ENCODE data around the gene RAB3D.
A peak's percentile ranks its signal among the peaks of the same experiment; 100 is the strongest.
"Not testable (repeated sequence)": the region's sequence is repeated elsewhere in the genome, so short reads cannot be mapped to it uniquely, and the experiment has no call there.

The RAB3D gene

DNA sequence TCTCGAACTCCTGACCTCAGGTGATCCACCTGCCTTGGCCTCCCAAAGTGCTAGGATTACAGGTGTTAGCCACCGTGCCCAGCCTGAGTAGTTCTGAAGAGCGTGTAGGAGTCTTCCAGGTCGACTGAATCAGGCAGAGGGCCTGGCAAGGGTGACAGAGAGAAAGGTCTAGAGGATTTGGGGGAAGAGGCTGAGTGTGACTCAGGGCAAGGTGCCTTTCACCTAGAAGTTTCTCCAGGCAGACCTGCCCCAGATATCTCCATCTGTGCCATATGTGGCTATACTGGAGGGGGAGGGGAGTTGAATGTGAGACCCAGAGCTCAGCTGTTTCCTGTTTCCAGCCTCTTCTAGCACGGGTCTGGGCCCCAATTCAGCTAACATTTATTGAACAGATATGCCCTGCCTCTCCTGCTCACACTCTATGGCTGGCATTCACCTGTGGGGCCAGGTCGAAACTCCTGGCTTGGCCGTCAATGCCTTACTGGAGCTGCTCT is 8.1 kb upstream of the RAB3D start:
- peaks cover 7 to 47% (median 41%) of the 10 kb centered on the region in 4 experiments for H3K4me1 ChIP-seq (ENCODE audit: control extremely low read depth in 1 of 4, control insufficient read depth in 4 of 4, insufficient read depth in 4 of 4, low read length in 3 of 4)
- peaks cover 0 to 5% (median 0%) of the 10 kb centered on the region in 4 experiments for H3K36me3 ChIP-seq (ENCODE audit: control insufficient read depth in 4 of 4, insufficient read depth in 4 of 4, low read length in 3 of 4)
- 74% methylated on average over 6 of the region's 7 CpGs for WGBS (ENCODE audit: insufficient coverage)
- POLR2A ChIA-PET, result interaction anchor here (0.6 to 0.9 kb wide), 2 partner anchors 28 to 1702 kb away, joined by 3 to 5 read pairs; no protein-coding TSS in a partner anchor
- H3K4me3 ChIP-seq (ENCODE audit: control insufficient read depth in 1 of 7, extremely low read depth in 1 of 7, insufficient read depth in 4 of 7, low read depth in 2 of 7, low read length in 6 of 7), result no peak overlapping the region
- no peaks in the 10 kb centered on the region for H3K27me3 ChIP-seq (replicated peaks in 2 of 5; ENCODE audit: control insufficient read depth in 4 of 5, insufficient read depth in 5 of 5, low read length in 4 of 5)
- H3K9me3 ChIP-seq (ENCODE audit: control extremely low read depth in 1 of 5, control insufficient read depth in 4 of 5, insufficient read depth in 2 of 5, low read depth in 1 of 5, low read length in 4 of 5), result peaks cover 0 to 7% (median 5%) of the 10 kb centered on the region in 5 experiments
- CTCF ChIA-PET, result interaction anchor here (1.0 to 1.9 kb wide), 2 partner anchors 10 to 30 kb away, joined by 3 to 4 read pairs; no protein-coding TSS in a partner anchor
- peak in 2 of 3 donors; percentile 29 to 42 for DNase-seq
- H3K27ac ChIP-seq (ENCODE audit: insufficient read depth in 1 of 2, low read depth in 1 of 2, low read length in 2 of 2, poor library complexity in 1 of 2, severe bottlenecking in 2 of 2), result no peak overlapping the region

DNA sequence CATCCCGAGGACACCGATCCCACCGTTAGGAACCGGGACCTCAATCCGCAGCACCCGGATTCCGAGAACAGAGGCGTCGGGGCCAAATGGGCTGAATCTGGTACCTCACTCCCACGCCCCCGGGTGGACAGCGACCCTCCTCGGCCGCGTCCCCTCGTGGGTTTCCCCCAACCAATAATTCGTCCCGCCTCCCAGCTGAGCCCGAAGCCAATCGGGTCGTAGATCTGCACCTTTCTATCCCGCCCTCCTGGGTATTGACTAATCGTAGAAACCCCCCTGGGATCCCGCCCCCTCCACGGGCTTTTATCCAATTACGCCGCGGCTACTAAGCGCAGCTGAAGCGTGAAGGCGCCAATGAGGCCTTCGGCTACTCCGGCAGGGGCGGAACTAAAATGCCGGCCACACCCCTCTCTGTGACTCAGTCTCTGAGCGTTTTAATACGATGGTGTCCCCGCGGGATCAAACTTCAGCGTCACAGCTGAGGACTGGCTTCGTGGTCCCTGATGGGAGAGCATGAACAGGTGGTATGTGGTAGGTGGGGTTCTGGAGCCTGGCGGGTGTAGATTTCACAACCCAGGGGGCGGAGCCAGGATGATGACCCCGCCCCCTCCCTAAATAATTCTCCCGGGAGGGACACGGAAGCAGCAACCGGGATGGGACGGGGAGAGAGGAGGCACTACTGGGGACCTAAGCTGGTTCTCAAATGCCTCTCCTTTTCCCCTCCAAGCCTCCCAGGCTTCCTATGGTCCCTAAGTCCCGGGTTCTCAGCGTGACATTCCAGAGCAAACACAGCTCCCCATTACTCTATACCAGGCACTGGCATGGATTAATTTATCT is 6.9 kb upstream of the RAB3D start, which contains the start of the genes CCDC159 and TMEM205:
CCDC159 (plus strand) TSS at position 416 of the 837 bp plus-strand sequence; CDS start at position 504, 88 bp downstream.
TMEM205 (minus strand) TSS at position 165 of the 837 bp plus-strand sequence. CDS start 649 bp downstream, outside the sequence.
- Histone ChIP-seq H3K36me3 (ENCODE audit: control insufficient read depth in 4 of 4, insufficient read depth in 4 of 4, low read length in 3 of 4) (peaks cover 0 to 10% (median 3%) of the 10 kb centered on the region in 4 experiments), H3K4me1 (ENCODE audit: control extremely low read depth in 1 of 4, control insufficient read depth in 4 of 4, insufficient read depth in 4 of 4, low read length in 3 of 4) (peaks cover 7 to 47% (median 41%) of the 10 kb centered on the region in 4 experiments), H3K27me3 (replicated peaks in 2 of 5; ENCODE audit: control insufficient read depth in 4 of 5, insufficient read depth in 5 of 5, low read length in 4 of 5) (no peaks in the 10 kb centered on the region), H3K4me3 (ENCODE audit: control insufficient read depth in 1 of 7, extremely low read depth in 1 of 7, insufficient read depth in 4 of 7, low read depth in 2 of 7, low read length in 6 of 7) (peak within 1 kb of the TSS; percentile 51 to 92 (median 78)), H3K27ac (ENCODE audit: insufficient read depth in 1 of 2, low read depth in 1 of 2, low read length in 2 of 2, poor library complexity in 1 of 2, severe bottlenecking in 2 of 2) (peak within 1 kb of the TSS; percentile 72 to 89), H3K9me3 (ENCODE audit: control extremely low read depth in 1 of 5, control insufficient read depth in 4 of 5, insufficient read depth in 2 of 5, low read depth in 1 of 5, low read length in 4 of 5) (peaks cover 0 to 7% (median 5%) of the 10 kb centered on the region in 5 experiments)
- POLR2A ChIA-PET, result interaction anchor here (0.6 to 1.5 kb wide), 6 partner anchors 14 to 89 kb away, joined by 3 to 10 read pairs (median 4); partner anchors contain the start of genes PRKCSH and SWSAP1
- CTCF ChIA-PET, result interaction anchor here (0.8 to 1.9 kb wide), 10 partner anchors 9 to 60 kb away, joined by 3 to 11 read pairs (median 5); partner anchors contain the start of genes SWSAP1 and TSPAN16
- DNase-seq, result peak; percentile 99 to 100 (median 100)
- under 1% methylated on average over 34 of the region's 50 CpGs for WGBS (ENCODE audit: insufficient coverage)

DNA sequence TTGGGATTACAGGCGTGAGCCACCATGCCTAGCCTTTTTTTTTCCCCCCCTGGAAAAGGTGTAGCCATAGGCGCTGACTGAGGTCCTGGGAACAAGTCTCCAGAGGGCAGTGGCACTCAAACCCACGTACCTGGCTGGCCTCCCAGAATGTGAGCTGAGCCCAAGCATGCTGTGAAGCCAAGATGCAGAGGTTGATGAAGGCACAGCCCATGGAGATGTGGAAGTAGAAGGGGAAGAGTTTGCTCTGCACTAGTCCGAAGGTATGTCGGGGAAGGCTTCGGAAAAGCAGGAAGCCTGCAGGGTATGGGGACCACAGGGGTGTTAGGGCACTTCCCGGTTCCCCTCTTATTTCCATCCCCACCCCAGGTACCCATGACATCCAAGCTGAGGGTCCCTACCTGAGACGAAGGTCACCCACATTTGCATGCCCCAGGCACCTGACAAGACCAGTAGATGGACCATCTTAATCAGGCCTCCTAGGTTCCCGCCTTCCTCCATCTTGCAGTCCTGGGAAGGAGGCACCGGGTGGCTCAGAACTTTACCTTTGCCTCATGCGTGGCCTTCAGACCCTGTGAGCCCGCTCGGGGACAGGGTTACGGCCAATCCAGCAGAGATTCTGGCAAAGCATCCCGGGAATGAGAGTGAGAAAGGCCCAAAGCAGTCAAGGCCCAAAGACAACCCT is 5.8 kb upstream of the RAB3D start:
- 30% methylated on average over 4 of the region's 15 CpGs for WGBS (ENCODE audit: insufficient coverage)
- ChIA-PET CTCF (interaction anchor here (1.0 to 2.2 kb wide), 9 partner anchors 9 to 51 kb away, joined by 3 to 11 read pairs (median 5); partner anchors contain the start of genes SWSAP1 and TSPAN16), POLR2A (interaction anchor here (1.0 to 1.1 kb wide), 2 partner anchors 13 to 22 kb away, joined by 3 to 4 read pairs; no protein-coding TSS in a partner anchor)
- no peak for DNase-seq
- Histone ChIP-seq H3K27ac (ENCODE audit: insufficient read depth in 1 of 2, low read depth in 1 of 2, low read length in 2 of 2, poor library complexity in 1 of 2, severe bottlenecking in 2 of 2) (peak overlapping the region; percentile 72 to 89), H3K4me3 (ENCODE audit: control insufficient read depth in 1 of 7, extremely low read depth in 1 of 7, insufficient read depth in 4 of 7, low read depth in 2 of 7, low read length in 6 of 7) (peak overlapping the region; percentile 51 to 92 (median 78)), H3K9me3 (ENCODE audit: control extremely low read depth in 1 of 5, control insufficient read depth in 4 of 5, insufficient read depth in 2 of 5, low read depth in 1 of 5, low read length in 4 of 5) (peaks cover 0 to 7% (median 5%) of the 10 kb centered on the region in 5 experiments), H3K36me3 (ENCODE audit: control insufficient read depth in 4 of 4, insufficient read depth in 4 of 4, low read length in 3 of 4) (peaks cover 0 to 10% (median 4%) of the 10 kb centered on the region in 4 experiments), H3K4me1 (ENCODE audit: control extremely low read depth in 1 of 4, control insufficient read depth in 4 of 4, insufficient read depth in 4 of 4, low read length in 3 of 4) (peaks cover 7 to 47% (median 41%) of the 10 kb centered on the region in 4 experiments), H3K27me3 (replicated peaks in 2 of 5; ENCODE audit: control insufficient read depth in 4 of 5, insufficient read depth in 5 of 5, low read length in 4 of 5) (no peaks in the 10 kb centered on the region)

- ChIA-PET POLR2A (no interaction called here), CTCF (no interaction called here)
- peaks cover 13 to 66% (median 60%) of the 10 kb centered on the region in 4 experiments for H3K4me1 ChIP-seq (ENCODE audit: control extremely low read depth in 1 of 4, control insufficient read depth in 4 of 4, insufficient read depth in 4 of 4, low read length in 3 of 4)
- no peaks in the 10 kb centered on the region for H3K27me3 ChIP-seq (replicated peaks in 2 of 5; ENCODE audit: control insufficient read depth in 4 of 5, insufficient read depth in 5 of 5, low read length in 4 of 5)
- no peak overlapping the region for H3K4me3 ChIP-seq (ENCODE audit: control insufficient read depth in 1 of 7, extremely low read depth in 1 of 7, insufficient read depth in 4 of 7, low read depth in 2 of 7, low read length in 6 of 7)
- no peak overlapping the region for H3K27ac ChIP-seq (ENCODE audit: insufficient read depth in 1 of 2, low read depth in 1 of 2, low read length in 2 of 2, poor library complexity in 1 of 2, severe bottlenecking in 2 of 2)
- no peaks in the 10 kb centered on the region for H3K9me3 ChIP-seq (ENCODE audit: control extremely low read depth in 1 of 5, control insufficient read depth in 4 of 5, insufficient read depth in 2 of 5, low read depth in 1 of 5, low read length in 4 of 5)
- 100% methylated on average over 3 of the region's 3 CpGs for WGBS (ENCODE audit: insufficient coverage)
- no peak for DNase-seq
- peaks cover 0 to 8% (median 4%) of the 10 kb centered on the region in 4 experiments for H3K36me3 ChIP-seq (ENCODE audit: control insufficient read depth in 4 of 4, insufficient read depth in 4 of 4, low read length in 3 of 4)
Observed at GRCh38 chr19:11342429-11342828, 3.0 kb upstream of the RAB3D start.

- Histone ChIP-seq H3K4me1 (ENCODE audit: control extremely low read depth in 1 of 4, control insufficient read depth in 4 of 4, insufficient read depth in 4 of 4, low read length in 3 of 4) (peaks cover 12 to 52% (median 52%) of the 10 kb centered on the region in 4 experiments), H3K4me3 (ENCODE audit: control insufficient read depth in 1 of 7, extremely low read depth in 1 of 7, insufficient read depth in 4 of 7, low read depth in 2 of 7, low read length in 6 of 7) (peak overlapping the region; percentile 57 to 90 (median 77)), H3K36me3 (ENCODE audit: control insufficient read depth in 4 of 4, insufficient read depth in 4 of 4, low read length in 3 of 4) (peaks cover 0 to 23% (median 13%) of the 10 kb centered on the region in 4 experiments)
- ChIA-PET CTCF (interaction anchor here (0.8 to 1.6 kb wide), 6 partner anchors 17 to 45 kb away, joined by 3 to 5 read pairs (median 4); partner anchors contain the start of genes SWSAP1 and TSPAN16), POLR2A (interaction anchor here (0.7 to 1.9 kb wide), 3 partner anchors 17 to 40 kb away, joined by 3 to 15 read pairs (median 3); no protein-coding TSS in a partner anchor)
- 89% methylated on average over 7 of the region's 8 CpGs for WGBS (ENCODE audit: insufficient coverage)
- not testable (repeated sequence) for DNase-seq; H3K9me3 ChIP-seq (ENCODE audit: control extremely low read depth in 1 of 5, control insufficient read depth in 4 of 5, insufficient read depth in 2 of 5, low read depth in 1 of 5, low read length in 4 of 5); H3K27me3 ChIP-seq (replicated peaks in 2 of 5; ENCODE audit: control insufficient read depth in 4 of 5, insufficient read depth in 5 of 5, low read length in 4 of 5); H3K27ac ChIP-seq (ENCODE audit: insufficient read depth in 1 of 2, low read depth in 1 of 2, low read length in 2 of 2, poor library complexity in 1 of 2, severe bottlenecking in 2 of 2)
Observed at GRCh38 chr19:11340099-11340467, 626 bp upstream of the RAB3D start.

- POLR2A ChIA-PET, result interaction anchor here (0.6 to 1.9 kb wide), 4 partner anchors 12 to 94 kb away, joined by 3 to 15 read pairs (median 4); no protein-coding TSS in a partner anchor
Observed at GRCh38 chr19:11338569-11339253, 746 bp downstream of the RAB3D start.

More at GRCh38 chr19:11338569-11339253, 746 bp downstream of the RAB3D start:
- Histone ChIP-seq H3K9me3 (ENCODE audit: control extremely low read depth in 1 of 5, control insufficient read depth in 4 of 5, insufficient read depth in 2 of 5, low read depth in 1 of 5, low read length in 4 of 5) (no peaks in the 10 kb centered on the region), H3K27ac (ENCODE audit: insufficient read depth in 1 of 2, low read depth in 1 of 2, low read length in 2 of 2, poor library complexity in 1 of 2, severe bottlenecking in 2 of 2) (peak overlapping the region in 1 of 2 experiments; percentile 34), H3K27me3 (replicated peaks in 2 of 5; ENCODE audit: control insufficient read depth in 4 of 5, insufficient read depth in 5 of 5, low read length in 4 of 5) (no peaks in the 10 kb centered on the region), H3K4me3 (ENCODE audit: control insufficient read depth in 1 of 7, extremely low read depth in 1 of 7, insufficient read depth in 4 of 7, low read depth in 2 of 7, low read length in 6 of 7) (peak overlapping the region; percentile 57 to 90 (median 77)), H3K36me3 (ENCODE audit: control insufficient read depth in 4 of 4, insufficient read depth in 4 of 4, low read length in 3 of 4) (peaks cover 0 to 33% (median 17%) of the 10 kb centered on the region in 4 experiments), H3K4me1 (ENCODE audit: control extremely low read depth in 1 of 4, control insufficient read depth in 4 of 4, insufficient read depth in 4 of 4, low read length in 3 of 4) (peaks cover 7 to 42% (median 41%) of the 10 kb centered on the region in 4 experiments)
- 28% methylated on average over 19 of the region's 21 CpGs for WGBS (ENCODE audit: insufficient coverage)
- CTCF ChIA-PET, result interaction anchor here (0.8 to 3.8 kb wide), 5 partner anchors 10 to 43 kb away, joined by 3 to 18 read pairs (median 4); partner anchors contain the start of gene TSPAN16
- DNase-seq, result peak in 1 of 3 donors; percentile 11
